Measurements from ENCODE around the gene ATP2A3. TPM values are rescaled to one million over a fixed set of nuclear protein-coding genes. Genes with fewer than 3 reads are reported as not detected.

Gene ATP2A3
- total and polyA plus RNA-seq, 2 experiments from 2014 or later = 2.2 to 4.1 TPM

GRCh38 chr17:3953542-3953941, 10.7 kb downstream of the ATP2A3 start:
- Histone ChIP-seq H3K36me3 (replicated peaks; ENCODE audit: insufficient read depth, low read depth) (no peaks in the 10 kb centered on the region), H3K9me3 (ENCODE audit: low read depth) (no peaks in the 10 kb centered on the region), H3K4me2 (no peak overlapping the region), H3K4me1 (ENCODE audit: insufficient read depth) (no peaks in the 10 kb centered on the region), H3K4me3 (no peak overlapping the region), H4K20me1 (ENCODE audit: insufficient read depth, poor library complexity, severe bottlenecking) (no peaks in the 10 kb centered on the region), H3K27me3 (no peaks in the 10 kb centered on the region), H3K9me2 (replicated peaks; ENCODE audit: insufficient read depth) (no peaks in the 10 kb centered on the region), H2AFZ (no peak overlapping the region), H3K79me2 (no peaks in the 10 kb centered on the region), H3K27ac (no peak overlapping the region)
- WGBS (ENCODE audit: low lambda C conversion rate, missing lambda C conversion rate) = 94% methylated on average over 13 of the region's 14 CpGs
- no peak for DNase-seq (ENCODE audit: low spot score)
- no peak for TF ChIP-seq EZH2phosphoT487 (IDR thresholded peaks at IDR 0.05; ENCODE audit: low read depth, severe bottlenecking, unreplicated experiment)

DNA sequence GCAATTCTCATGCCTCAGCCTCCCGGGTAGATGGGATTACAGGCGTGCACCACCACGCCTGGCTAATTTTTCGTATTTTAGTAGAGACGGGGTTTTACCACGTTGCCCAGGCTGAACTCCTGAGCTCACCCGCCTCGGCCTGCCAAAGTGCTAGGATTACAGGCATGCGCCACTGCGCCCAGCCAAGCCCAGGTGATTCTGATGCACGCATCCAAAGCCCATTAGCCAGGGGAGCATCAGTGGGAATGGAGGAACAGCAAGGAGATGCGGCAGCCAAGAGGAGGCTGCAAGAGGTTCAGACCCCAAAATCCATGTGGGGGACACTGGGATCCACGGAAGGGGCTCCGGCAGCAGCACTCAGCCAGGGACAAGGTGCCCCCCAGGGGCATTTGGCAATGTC, 12.1 kb downstream of the ATP2A3 start:
- TF ChIP-seq EZH2 (IDR thresholded peaks at IDR 0.05; ENCODE audit: borderline replicate concordance) (no peak), EZH2phosphoT487 (IDR thresholded peaks at IDR 0.05; ENCODE audit: low read depth, severe bottlenecking, unreplicated experiment) (no peak)
- TF ChIP-seq, protein P1, sequence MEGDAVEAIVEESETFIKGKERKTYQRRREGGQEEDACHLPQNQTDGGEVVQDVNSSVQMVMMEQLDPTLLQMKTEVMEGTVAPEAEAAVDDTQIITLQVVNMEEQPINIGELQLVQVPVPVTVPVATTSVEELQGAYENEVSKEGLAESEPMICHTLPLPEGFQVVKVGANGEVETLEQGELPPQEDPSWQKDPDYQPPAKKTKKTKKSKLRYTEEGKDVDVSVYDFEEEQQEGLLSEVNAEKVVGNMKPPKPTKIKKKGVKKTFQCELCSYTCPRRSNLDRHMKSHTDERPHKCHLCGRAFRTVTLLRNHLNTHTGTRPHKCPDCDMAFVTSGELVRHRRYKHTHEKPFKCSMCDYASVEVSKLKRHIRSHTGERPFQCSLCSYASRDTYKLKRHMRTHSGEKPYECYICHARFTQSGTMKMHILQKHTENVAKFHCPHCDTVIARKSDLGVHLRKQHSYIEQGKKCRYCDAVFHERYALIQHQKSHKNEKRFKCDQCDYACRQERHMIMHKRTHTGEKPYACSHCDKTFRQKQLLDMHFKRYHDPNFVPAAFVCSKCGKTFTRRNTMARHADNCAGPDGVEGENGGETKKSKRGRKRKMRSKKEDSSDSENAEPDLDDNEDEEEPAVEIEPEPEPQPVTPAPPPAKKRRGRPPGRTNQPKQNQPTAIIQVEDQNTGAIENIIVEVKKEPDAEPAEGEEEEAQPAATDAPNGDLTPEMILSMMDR (IDR thresholded peaks at IDR 0.05; ENCODE audit: poor library complexity) = no peak
- Histone ChIP-seq H2AFZ (no peak overlapping the region), H3K27me3 (no peaks in the 10 kb centered on the region), H3K9me3 (ENCODE audit: low read depth) (no peaks in the 10 kb centered on the region), H3K4me1 (ENCODE audit: insufficient read depth) (no peaks in the 10 kb centered on the region), H3K79me2 (no peaks in the 10 kb centered on the region), H3K9me2 (replicated peaks; ENCODE audit: insufficient read depth) (no peaks in the 10 kb centered on the region), H3K36me3 (replicated peaks; ENCODE audit: insufficient read depth, low read depth) (no peaks in the 10 kb centered on the region), H3K4me2 (no peak overlapping the region), H3K4me3 (no peak overlapping the region), H4K20me1 (ENCODE audit: insufficient read depth, poor library complexity, severe bottlenecking) (no peaks in the 10 kb centered on the region), H3K27ac (no peak overlapping the region)
- no peak for DNase-seq (ENCODE audit: low spot score)
- 96% methylated on average over 14 of the region's 14 CpGs for WGBS (ENCODE audit: low lambda C conversion rate, missing lambda C conversion rate)

DNA sequence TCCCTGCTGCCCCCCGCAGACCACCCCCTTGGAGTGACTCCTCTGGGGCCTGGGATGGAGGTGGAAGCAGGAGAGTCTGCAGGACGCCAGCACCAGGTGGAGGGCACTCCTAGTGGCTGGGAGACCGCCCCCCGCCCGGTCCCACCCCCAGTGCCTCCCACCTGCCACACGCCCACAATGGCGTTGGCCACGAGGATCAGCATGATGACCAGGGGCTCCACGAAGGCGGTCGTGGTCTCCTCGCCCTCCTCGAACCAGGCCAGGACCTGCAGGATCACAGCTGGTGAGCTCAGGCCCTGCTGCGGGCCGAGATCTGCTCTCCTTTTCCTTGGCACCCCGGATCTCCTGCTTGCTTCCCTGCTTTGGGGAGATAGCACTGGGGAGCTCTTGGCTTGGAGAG, 12.8 kb downstream of the ATP2A3 start:
- Histone ChIP-seq H3K4me1 (ENCODE audit: insufficient read depth) (no peaks in the 10 kb centered on the region), H3K27me3 (no peaks in the 10 kb centered on the region), H4K20me1 (ENCODE audit: insufficient read depth, poor library complexity, severe bottlenecking) (no peaks in the 10 kb centered on the region), H3K4me3 (no peak overlapping the region), H2AFZ (no peak overlapping the region), H3K9me3 (ENCODE audit: low read depth) (no peaks in the 10 kb centered on the region), H3K79me2 (no peaks in the 10 kb centered on the region), H3K27ac (no peak overlapping the region), H3K4me2 (no peak overlapping the region), H3K9me2 (replicated peaks; ENCODE audit: insufficient read depth) (no peaks in the 10 kb centered on the region), H3K36me3 (replicated peaks; ENCODE audit: insufficient read depth, low read depth) (no peaks in the 10 kb centered on the region)
- no peak for DNase-seq (ENCODE audit: low spot score)
- WGBS (ENCODE audit: low lambda C conversion rate, missing lambda C conversion rate) = 92% methylated on average over 13 of the region's 16 CpGs
- TF ChIP-seq EZH2 (IDR thresholded peaks at IDR 0.05; ENCODE audit: borderline replicate concordance) (no peak), EZH2phosphoT487 (IDR thresholded peaks at IDR 0.05; ENCODE audit: low read depth, severe bottlenecking, unreplicated experiment) (no peak)

- no peak overlapping the region for H2AFZ ChIP-seq
- H3K27ac ChIP-seq = no peak overlapping the region
- no peaks in the 10 kb centered on the region for H3K36me3 ChIP-seq (replicated peaks; ENCODE audit: insufficient read depth, low read depth)
- 97% methylated on average over 17 of the region's 17 CpGs for WGBS (ENCODE audit: low lambda C conversion rate, missing lambda C conversion rate)
- no peaks in the 10 kb centered on the region for H3K79me2 ChIP-seq
- no peak overlapping the region for H3K4me3 ChIP-seq
- no peaks in the 10 kb centered on the region for H3K9me3 ChIP-seq (ENCODE audit: low read depth)
- no peaks in the 10 kb centered on the region for H3K4me1 ChIP-seq (ENCODE audit: insufficient read depth)
- H3K4me2 ChIP-seq = no peak overlapping the region
- TF ChIP-seq EZH2 (IDR thresholded peaks at IDR 0.05; ENCODE audit: borderline replicate concordance) (no peak), EZH2phosphoT487 (IDR thresholded peaks at IDR 0.05; ENCODE audit: low read depth, severe bottlenecking, unreplicated experiment) (no peak)
- TF ChIP-seq, protein P1 (IDR thresholded peaks at IDR 0.05; ENCODE audit: poor library complexity) = no peak
- no peaks in the 10 kb centered on the region for H4K20me1 ChIP-seq (ENCODE audit: insufficient read depth, poor library complexity, severe bottlenecking)
- no peaks in the 10 kb centered on the region for H3K27me3 ChIP-seq
- DNase-seq (ENCODE audit: low spot score) = no peak
- H3K9me2 ChIP-seq (replicated peaks; ENCODE audit: insufficient read depth) = no peaks in the 10 kb centered on the region
Measured at GRCh38 chr17:3951003-3951402, 13.2 kb downstream of the ATP2A3 start.

All from hepatocyte (in vitro differentiated cells).